Measurements from ENCODE around the gene DCTN4.

Gene DCTN4

GRCh38 chr5:150763023-150763769 lies 4.4 kb upstream of the DCTN4 start:
- DNase-seq, result peak; percentile 76
- Histone ChIP-seq H3K27me3 (no peaks in the 10 kb centered on the region), H3K36me3 (no peaks in the 10 kb centered on the region), H3K9me3 (no peaks in the 10 kb centered on the region), H3K4me3 (ENCODE audit: low read depth, low read length) (no peak overlapping the region), H3K4me1 (peaks cover 12% of the 10 kb centered on the region)
- TF ChIP-seq, protein P1, sequence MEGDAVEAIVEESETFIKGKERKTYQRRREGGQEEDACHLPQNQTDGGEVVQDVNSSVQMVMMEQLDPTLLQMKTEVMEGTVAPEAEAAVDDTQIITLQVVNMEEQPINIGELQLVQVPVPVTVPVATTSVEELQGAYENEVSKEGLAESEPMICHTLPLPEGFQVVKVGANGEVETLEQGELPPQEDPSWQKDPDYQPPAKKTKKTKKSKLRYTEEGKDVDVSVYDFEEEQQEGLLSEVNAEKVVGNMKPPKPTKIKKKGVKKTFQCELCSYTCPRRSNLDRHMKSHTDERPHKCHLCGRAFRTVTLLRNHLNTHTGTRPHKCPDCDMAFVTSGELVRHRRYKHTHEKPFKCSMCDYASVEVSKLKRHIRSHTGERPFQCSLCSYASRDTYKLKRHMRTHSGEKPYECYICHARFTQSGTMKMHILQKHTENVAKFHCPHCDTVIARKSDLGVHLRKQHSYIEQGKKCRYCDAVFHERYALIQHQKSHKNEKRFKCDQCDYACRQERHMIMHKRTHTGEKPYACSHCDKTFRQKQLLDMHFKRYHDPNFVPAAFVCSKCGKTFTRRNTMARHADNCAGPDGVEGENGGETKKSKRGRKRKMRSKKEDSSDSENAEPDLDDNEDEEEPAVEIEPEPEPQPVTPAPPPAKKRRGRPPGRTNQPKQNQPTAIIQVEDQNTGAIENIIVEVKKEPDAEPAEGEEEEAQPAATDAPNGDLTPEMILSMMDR (IDR thresholded peaks at IDR 0.05; ENCODE audit: low read depth, low read length), result peak; percentile 10; the same call in 1 of the 2 replicates

GRCh38 chr5:150762211-150762610 lies 3.4 kb upstream of the DCTN4 start:
- H3K27me3 ChIP-seq, result no peaks in the 10 kb centered on the region
- no peaks in the 10 kb centered on the region for H3K9me3 ChIP-seq
- H3K4me3 ChIP-seq (ENCODE audit: low read depth, low read length), result no peak overlapping the region
- TF ChIP-seq, protein P1 (IDR thresholded peaks at IDR 0.05; ENCODE audit: low read depth, low read length), result no peak
- no peaks in the 10 kb centered on the region for H3K36me3 ChIP-seq
- peaks cover 12% of the 10 kb centered on the region for H3K4me1 ChIP-seq
- no peak for DNase-seq

GRCh38 chr5:150759334-150759583 lies 442 bp upstream of the DCTN4 start:
- Histone ChIP-seq H3K27me3 (no peaks in the 10 kb centered on the region), H3K9me3 (no peaks in the 10 kb centered on the region), H3K4me3 (ENCODE audit: low read depth, low read length) (peak overlapping the region; percentile 83), H3K36me3 (peaks cover 11% of the 10 kb centered on the region), H3K4me1 (peaks cover 12% of the 10 kb centered on the region)
- TF ChIP-seq, protein P1 (IDR thresholded peaks at IDR 0.05; ENCODE audit: low read depth, low read length), result no peak
- no peak for DNase-seq

- H3K4me3 ChIP-seq (ENCODE audit: low read depth, low read length), result peak overlapping the region; percentile 83
- no peak for DNase-seq
- H3K27me3 ChIP-seq, result no peaks in the 10 kb centered on the region
- H3K9me3 ChIP-seq, result no peaks in the 10 kb centered on the region
- TF ChIP-seq, protein P1 (IDR thresholded peaks at IDR 0.05; ENCODE audit: low read depth, low read length), result no peak
- H3K4me1 ChIP-seq, result peaks cover 6% of the 10 kb centered on the region
- peaks cover 22% of the 10 kb centered on the region for H3K36me3 ChIP-seq
These were observed 650 bp downstream of the DCTN4 start for GRCh38 chr5:150758203-150758530.

GRCh38 chr5:150757087-150757649 lies 1.6 kb downstream of the DCTN4 start:
- Histone ChIP-seq H3K4me3 (ENCODE audit: low read depth, low read length) (peak overlapping the region; percentile 83), H3K27me3 (no peaks in the 10 kb centered on the region), H3K4me1 (peaks cover 3% of the 10 kb centered on the region; the same call in 1 of the 2 replicates), H3K9me3 (no peaks in the 10 kb centered on the region), H3K36me3 (peaks cover 32% of the 10 kb centered on the region)
- DNase-seq, result no peak
- TF ChIP-seq, protein P1 (IDR thresholded peaks at IDR 0.05; ENCODE audit: low read depth, low read length), result no peak

GRCh38 chr5:150753863-150754262 lies 5.0 kb downstream of the DCTN4 start:
- peaks cover 41% of the 10 kb centered on the region for H3K36me3 ChIP-seq
- no peaks in the 10 kb centered on the region; the same call in 1 of the 2 replicates for H3K4me1 ChIP-seq
- TF ChIP-seq, protein P1 (IDR thresholded peaks at IDR 0.05; ENCODE audit: low read depth, low read length), result no peak
- no peak for DNase-seq
- no peak overlapping the region for H3K4me3 ChIP-seq (ENCODE audit: low read depth, low read length)
- H3K27me3 ChIP-seq, result no peaks in the 10 kb centered on the region
- H3K9me3 ChIP-seq, result no peaks in the 10 kb centered on the region

Data from BE2C (cell line).